Panc1 (cell line): ENCODE measurements around the gene MRTFA. TPM values are rescaled to one million over a fixed set of nuclear protein-coding genes. Genes with fewer than 3 reads are reported as not detected.

Experiments used
- ATAC-seq: fragments of 200-7000 bp; cut with Tn5 transposase; 2 replicates; pipeline ENCODE4 v1.9.1; 2020; ENCODE audit warnings: mild to moderate bottlenecking, moderate library complexity
- BruUV-seq: library from RNA; stranded (reverse); fragments of 400-500 nt; replicated peaks from 2 replicates; lab custom pipeline; 2021; lab: Mats Ljungman, UMichigan
- CTCF ChIA-PET: fragments of 300-600 bp; sonication (Branson Sonifier 250); formaldehyde crosslinking; loops from one replicate; lab custom pipeline; 2022; ENCODE audit warnings: antibody characterized with exemption; lab: Charles Lee
- POLR2A ChIA-PET: fragments of 300-600 bp; sonication (Branson Sonifier 250); formaldehyde crosslinking; loops from one replicate; lab custom pipeline; 2022; ENCODE audit warnings: antibody characterized with exemption; lab: Charles Lee
- DNase-seq: peaks from one replicate; pipeline ENCODE4 v3.0.0-alpha.2; 2010; ENCODE audit warnings: low read depth, low spot score
- H3K27ac ChIP-seq: 2 replicates; pipeline ENCODE4 v1.5.1; 2011; ENCODE audit warnings: mild to moderate bottlenecking, low read length, inconsistent platforms
- H3K27me3 ChIP-seq: fragments of 200-500 bp; sonication (Bioruptor generic); 2 replicates; pipeline ENCODE4 v1.6.0; 2014; ENCODE audit warnings: low read length, inconsistent platforms; ENCODE audit not compliant: control insufficient read depth, insufficient read depth
- H3K36me3 ChIP-seq: fragments of 200-500 bp; sonication (Bioruptor generic); 2 replicates; pipeline ENCODE4 v1.5.1; 2014; ENCODE audit warnings: inconsistent platforms, mild to moderate bottlenecking, low read length, moderate library complexity; ENCODE audit not compliant: control insufficient read depth, insufficient read depth
- H3K4me1 ChIP-seq: 2 replicates; pipeline ENCODE4 v1.5.1; 2011; ENCODE audit warnings: inconsistent platforms, mild to moderate bottlenecking, low read length, moderate library complexity; ENCODE audit not compliant: control insufficient read depth, insufficient read depth
- H3K4me3 ChIP-seq, 2 experiments: 2 replicates each; pipeline ENCODE4 v1.5.1; 2011 to 2012; ENCODE audit warnings: low read depth in 2 of 2, low read length in 2 of 2, mild to moderate bottlenecking in 2 of 2, inconsistent platforms in 1 of 2, moderate library complexity in 1 of 2
- H3K9me3 ChIP-seq: fragments of 200-500 bp; sonication (Bioruptor generic); 2 replicates; pipeline ENCODE4 v1.5.1; 2014; ENCODE audit warnings: low read depth, mild to moderate bottlenecking, inconsistent platforms, low read length, moderate library complexity; ENCODE audit not compliant: control insufficient read depth, insufficient read depth
- POLR2AphosphoS5 ChIP-seq: IDR thresholded peaks from 2 replicates; pipeline ENCODE4 v1.6.1; 2012; ENCODE audit warnings: mild to moderate bottlenecking, low read depth, low read length, moderate library complexity
- SIN3A ChIP-seq: IDR thresholded peaks from 2 replicates; pipeline ENCODE4 v1.6.1; 2012; ENCODE audit warnings: low read depth, mild to moderate bottlenecking, low read length, moderate library complexity, borderline replicate concordance; ENCODE audit not compliant: insufficient read depth
- TCF7L2 ChIP-seq: IDR thresholded peaks from 2 replicates; pipeline ENCODE4 v1.6.1; 2011; ENCODE audit warnings: mild to moderate bottlenecking, low read depth, low read length, inconsistent platforms
- in situ Hi-C: cut with HindIII; loops from 2 replicates; pipeline ENCODE4 v1.10.0; 2016; ENCODE audit warnings: low sequenced_read_pairs, low pct_unique_long_range_greater_than_20kb
- intact Hi-C: fragments of 100-400 bp; cut with micrococcal nuclease; formaldehyde crosslinking; loops from one replicate; pipeline ENCODE4 v1.10.0; 2022; ENCODE audit not compliant: unreplicated experiment
- total RNA-seq: library from RNA; stranded (reverse); gene quantifications from one replicate; pipeline ENCODE4 v1.2.1, GENCODE V29; 2021; ENCODE audit not compliant: unreplicated experiment
- TF ChIP-seq, protein P1 (sequence below), 2 experiments: IDR thresholded peaks; 2 replicates each; pipeline ENCODE4 v1.6.1; 2011 to 2012; ENCODE audit warnings: low read depth in 2 of 2, control low read depth in 1 of 2, low read length in 1 of 2, mild to moderate bottlenecking in 1 of 2, moderate library complexity in 1 of 2; ENCODE audit not compliant: insufficient read depth in 1 of 2
- TF ChIP-seq, protein P2 (sequence below): fragments of 450-650 bp; IDR thresholded peaks from 2 replicates; pipeline ENCODE4 v1.5.1; 2017; ENCODE audit warnings: mild to moderate bottlenecking

The MRTFA gene
- total RNA-seq, 1 experiment from 2014 or later = 62.1 TPM

DNA sequence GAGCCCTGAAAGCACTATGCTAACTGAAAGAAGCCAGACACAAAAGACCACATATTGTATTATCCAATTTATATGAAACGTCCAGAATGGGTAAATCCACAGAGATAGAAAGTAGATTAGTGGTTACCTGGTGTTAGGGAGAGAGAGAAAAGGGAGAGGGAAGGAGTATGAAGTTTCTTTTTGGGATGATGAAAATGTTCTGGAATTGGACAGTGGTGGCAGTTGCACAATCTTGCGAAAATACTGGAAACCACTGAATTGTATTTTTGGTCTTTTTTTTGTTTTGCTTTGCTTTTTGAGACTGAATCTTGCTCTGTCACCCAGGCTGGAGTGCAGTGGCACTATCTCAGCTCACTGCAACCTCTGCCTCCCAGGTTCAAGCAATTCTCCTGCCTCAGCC lies 63.5 kb downstream of the MRTFA start:
- no peaks in the 10 kb centered on the region for H3K36me3 ChIP-seq
- no peak for ATAC-seq
- no TSS peak for BruUV-seq
- no peaks in the 10 kb centered on the region; the same call in 1 of the 2 replicates for H3K9me3 ChIP-seq
- POLR2A ChIA-PET = no interaction called here
- H3K4me1 ChIP-seq = peaks cover 4% of the 10 kb centered on the region; the same call in 1 of the 2 replicates
- intact Hi-C loops = no loop called here
- H3K4me3 ChIP-seq = no peak overlapping the region
- H3K27ac ChIP-seq = no peak overlapping the region
- no peak for DNase-seq
- TF ChIP-seq POLR2AphosphoS5 = no peak
- TF ChIP-seq, protein P1, sequence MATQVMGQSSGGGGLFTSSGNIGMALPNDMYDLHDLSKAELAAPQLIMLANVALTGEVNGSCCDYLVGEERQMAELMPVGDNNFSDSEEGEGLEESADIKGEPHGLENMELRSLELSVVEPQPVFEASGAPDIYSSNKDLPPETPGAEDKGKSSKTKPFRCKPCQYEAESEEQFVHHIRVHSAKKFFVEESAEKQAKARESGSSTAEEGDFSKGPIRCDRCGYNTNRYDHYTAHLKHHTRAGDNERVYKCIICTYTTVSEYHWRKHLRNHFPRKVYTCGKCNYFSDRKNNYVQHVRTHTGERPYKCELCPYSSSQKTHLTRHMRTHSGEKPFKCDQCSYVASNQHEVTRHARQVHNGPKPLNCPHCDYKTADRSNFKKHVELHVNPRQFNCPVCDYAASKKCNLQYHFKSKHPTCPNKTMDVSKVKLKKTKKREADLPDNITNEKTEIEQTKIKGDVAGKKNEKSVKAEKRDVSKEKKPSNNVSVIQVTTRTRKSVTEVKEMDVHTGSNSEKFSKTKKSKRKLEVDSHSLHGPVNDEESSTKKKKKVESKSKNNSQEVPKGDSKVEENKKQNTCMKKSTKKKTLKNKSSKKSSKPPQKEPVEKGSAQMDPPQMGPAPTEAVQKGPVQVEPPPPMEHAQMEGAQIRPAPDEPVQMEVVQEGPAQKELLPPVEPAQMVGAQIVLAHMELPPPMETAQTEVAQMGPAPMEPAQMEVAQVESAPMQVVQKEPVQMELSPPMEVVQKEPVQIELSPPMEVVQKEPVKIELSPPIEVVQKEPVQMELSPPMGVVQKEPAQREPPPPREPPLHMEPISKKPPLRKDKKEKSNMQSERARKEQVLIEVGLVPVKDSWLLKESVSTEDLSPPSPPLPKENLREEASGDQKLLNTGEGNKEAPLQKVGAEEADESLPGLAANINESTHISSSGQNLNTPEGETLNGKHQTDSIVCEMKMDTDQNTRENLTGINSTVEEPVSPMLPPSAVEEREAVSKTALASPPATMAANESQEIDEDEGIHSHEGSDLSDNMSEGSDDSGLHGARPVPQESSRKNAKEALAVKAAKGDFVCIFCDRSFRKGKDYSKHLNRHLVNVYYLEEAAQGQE (IDR thresholded peaks at IDR 0.05; ENCODE audit: insufficient read depth in 1 of 2, low read depth in 2 of 2, low read length in 1 of 2) = no peak
- TF ChIP-seq, protein P2, sequence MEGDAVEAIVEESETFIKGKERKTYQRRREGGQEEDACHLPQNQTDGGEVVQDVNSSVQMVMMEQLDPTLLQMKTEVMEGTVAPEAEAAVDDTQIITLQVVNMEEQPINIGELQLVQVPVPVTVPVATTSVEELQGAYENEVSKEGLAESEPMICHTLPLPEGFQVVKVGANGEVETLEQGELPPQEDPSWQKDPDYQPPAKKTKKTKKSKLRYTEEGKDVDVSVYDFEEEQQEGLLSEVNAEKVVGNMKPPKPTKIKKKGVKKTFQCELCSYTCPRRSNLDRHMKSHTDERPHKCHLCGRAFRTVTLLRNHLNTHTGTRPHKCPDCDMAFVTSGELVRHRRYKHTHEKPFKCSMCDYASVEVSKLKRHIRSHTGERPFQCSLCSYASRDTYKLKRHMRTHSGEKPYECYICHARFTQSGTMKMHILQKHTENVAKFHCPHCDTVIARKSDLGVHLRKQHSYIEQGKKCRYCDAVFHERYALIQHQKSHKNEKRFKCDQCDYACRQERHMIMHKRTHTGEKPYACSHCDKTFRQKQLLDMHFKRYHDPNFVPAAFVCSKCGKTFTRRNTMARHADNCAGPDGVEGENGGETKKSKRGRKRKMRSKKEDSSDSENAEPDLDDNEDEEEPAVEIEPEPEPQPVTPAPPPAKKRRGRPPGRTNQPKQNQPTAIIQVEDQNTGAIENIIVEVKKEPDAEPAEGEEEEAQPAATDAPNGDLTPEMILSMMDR = no peak
- no peak for TF ChIP-seq SIN3A
- no peak for TF ChIP-seq TCF7L2
- in situ Hi-C loops = no loop called here
- CTCF ChIA-PET = interaction anchor here (0.7 kb wide), 1 partner anchor 73 kb away, joined by 3 read pairs; no protein-coding TSS in a partner anchor
- H3K27me3 ChIP-seq = no peaks in the 10 kb centered on the region

DNA sequence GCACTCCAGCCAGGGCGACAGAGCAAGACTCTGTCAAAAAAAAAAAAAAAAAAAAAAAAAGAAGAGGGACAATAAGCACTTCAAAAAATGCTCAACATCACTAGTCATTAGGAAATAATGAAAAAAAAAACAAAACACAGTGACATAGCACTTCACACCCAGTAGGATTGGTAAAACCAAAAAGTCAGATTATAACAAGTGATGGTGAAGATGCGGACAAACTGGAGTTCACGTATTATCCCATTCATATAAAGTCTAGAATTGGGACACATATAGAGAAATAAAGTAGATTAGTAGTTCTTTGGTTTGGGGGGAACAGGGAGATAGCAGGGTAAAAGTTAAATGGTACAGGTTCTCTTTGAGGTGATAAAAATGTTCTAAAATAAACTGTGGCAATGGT lies 64.6 kb downstream of the MRTFA start:
- Histone ChIP-seq H3K27me3 (no peaks in the 10 kb centered on the region), H3K36me3 (no peaks in the 10 kb centered on the region), H3K27ac (no peak overlapping the region), H3K4me1 (peaks cover 14% of the 10 kb centered on the region; the same call in 1 of the 2 replicates), H3K9me3 (no peaks in the 10 kb centered on the region; the same call in 1 of the 2 replicates), H3K4me3 (no peak overlapping the region)
- POLR2A ChIA-PET = interaction anchor here (0.6 kb wide), 1 partner anchor 354 kb away, joined by 3 read pairs; no protein-coding TSS in a partner anchor
- intact Hi-C loops (no loop called here), in situ Hi-C loops (no loop called here)
- CTCF ChIA-PET = no interaction called here
- BruUV-seq = no TSS peak
- no peak for ATAC-seq
- TF ChIP-seq POLR2AphosphoS5 (no peak), SIN3A (no peak), TCF7L2 (no peak)
- TF ChIP-seq, protein P1 (IDR thresholded peaks at IDR 0.05; ENCODE audit: insufficient read depth in 1 of 2, low read depth in 2 of 2, low read length in 1 of 2) = no peak
- TF ChIP-seq, protein P2 = no peak
- DNase-seq = no peak
